Neural cell (in vitro differentiated cells): ENCODE results near the gene DNASE1L2. TPM values are rescaled to one million over a fixed set of nuclear protein-coding genes. Genes with fewer than 3 reads are reported as not detected.

Source experiments
- H2AFZ ChIP-seq: fragments of 200-600, 300-800 bp; sonication (generic), shearing (Covaris generic); 2 replicates; pipeline ENCODE4 v1.6.0; 2014; ENCODE audit warnings: low read depth, mild to moderate bottlenecking, antibody characterized with exemption, low read length, moderate library complexity
- H3F3A ChIP-seq: fragments of 200-600 bp; shearing (Covaris generic); 2 replicates; pipeline ENCODE4 v1.6.1; 2016; ENCODE audit warnings: mild to moderate bottlenecking, moderate library complexity, mixed read lengths, antibody characterized with exemption, low read length; ENCODE audit not compliant: insufficient read depth, poor library complexity, severe bottlenecking
- H3K27ac ChIP-seq: fragments of 200-600, 300-800 bp; sonication (generic), shearing (Covaris generic); 2 replicates; pipeline ENCODE4 v1.5.1; 2014; ENCODE audit warnings: mild to moderate bottlenecking, low read length, moderate library complexity
- H3K27me3 ChIP-seq: fragments of 300-800, 200-600 bp; sonication (generic), shearing (Covaris generic); 2 replicates; pipeline ENCODE4 v1.6.0; 2014; ENCODE audit warnings: mild to moderate bottlenecking, low read depth, low read length, moderate library complexity; ENCODE audit not compliant: insufficient read depth
- H3K36me3 ChIP-seq: fragments of 300-800, 200-600 bp; sonication (generic), shearing (Covaris generic); 2 replicates; pipeline ENCODE4 v1.5.1; 2014; ENCODE audit warnings: mild to moderate bottlenecking, antibody characterized with exemption, low read length, moderate library complexity; ENCODE audit not compliant: insufficient read depth
- H3K4me2 ChIP-seq: fragments of 300-800, 200-600 bp; sonication (generic), shearing (Covaris generic); 2 replicates; pipeline ENCODE4 v1.6.0; 2014; ENCODE audit warnings: mild to moderate bottlenecking, low read length
- H3K4me3 ChIP-seq: fragments of 300-800, 200-600 bp; sonication (generic), shearing (Covaris generic); 2 replicates; pipeline ENCODE4 v1.5.1; 2014; ENCODE audit warnings: mild to moderate bottlenecking, low read length, moderate library complexity
- H3K79me2 ChIP-seq: fragments of 200-600 bp; shearing (Covaris generic); replicated peaks from 2 replicates; pipeline ENCODE4 v1.6.0; 2014; ENCODE audit warnings: mild to moderate bottlenecking, low read length, moderate library complexity; ENCODE audit not compliant: insufficient read depth
- H3K9ac ChIP-seq: fragments of 300-800, 200-600 bp; sonication (generic), shearing (Covaris generic); 2 replicates; pipeline ENCODE4 v1.6.1; 2016; ENCODE audit warnings: mild to moderate bottlenecking, low read length, mixed read lengths
- H3K9me2 ChIP-seq: fragments of 200-600 bp; shearing (Covaris generic); 2 replicates; pipeline ENCODE4 v1.6.1; 2016; ENCODE audit warnings: mild to moderate bottlenecking, low read length, mixed read lengths; ENCODE audit not compliant: insufficient read depth
- H3K9me3 ChIP-seq: fragments of 200-600, 300-800 bp; sonication (generic), shearing (Covaris generic); 2 replicates; pipeline ENCODE4 v1.6.1; 2016; ENCODE audit warnings: mild to moderate bottlenecking, mixed run types, low read length, moderate library complexity, mixed read lengths
- H4K20me1 ChIP-seq: fragments of 200-600 bp; shearing (Covaris generic); 2 replicates; pipeline ENCODE4 v1.6.1; 2016; ENCODE audit warnings: mild to moderate bottlenecking, mixed run types; ENCODE audit not compliant: insufficient read depth
- EP300 ChIP-seq: fragments of 450-650 bp; conservative IDR thresholded peaks from 2 replicates; pipeline ENCODE4 v1.6.1; 2014; ENCODE audit warnings: antibody characterized with exemption, mild to moderate bottlenecking, moderate library complexity; ENCODE audit not compliant: poor library complexity, severe bottlenecking
- EZH2 ChIP-seq: fragments of 200-600, 300-800 bp; shearing (Covaris generic), sonication (generic); IDR thresholded peaks from 2 replicates; pipeline ENCODE4 v1.6.1; 2014; ENCODE audit warnings: antibody characterized with exemption, low read length, borderline replicate concordance, mild to moderate bottlenecking; ENCODE audit not compliant: insufficient read depth, poor library complexity, severe bottlenecking
- MXI1 ChIP-seq: fragments of 450-650 bp; conservative IDR thresholded peaks from 2 replicates; pipeline ENCODE4 v1.6.1; 2014; ENCODE audit warnings: antibody characterized with exemption, mild to moderate bottlenecking; ENCODE audit not compliant: poor library complexity, severe bottlenecking
- POLR2AphosphoS5 ChIP-seq: IDR thresholded peaks from 2 replicates; pipeline ENCODE4 v1.6.1; 2012
- RAD21 ChIP-seq: fragments of 450-650 bp; conservative IDR thresholded peaks from 2 replicates; pipeline ENCODE4 v1.6.1; 2014; ENCODE audit warnings: antibody characterized with exemption, mild to moderate bottlenecking, moderate library complexity
- SMC3 ChIP-seq: fragments of 450-650 bp; conservative IDR thresholded peaks from 2 replicates; pipeline ENCODE4 v1.6.1; 2014; ENCODE audit warnings: antibody characterized with exemption, mild to moderate bottlenecking, moderate library complexity; ENCODE audit not compliant: poor library complexity
- TAF1 ChIP-seq: IDR thresholded peaks from 2 replicates; pipeline ENCODE4 v1.6.1; 2012; ENCODE audit warnings: low read depth
- polyA plus RNA-seq: library from polyadenylated mRNA; depleted of rRNA; stranded (reverse); fragments of >200 nt; gene quantifications from 2 replicates; pipeline ENCODE4 v1.2.3, GENCODE V29; 2014
- TF ChIP-seq, protein P1 (sequence below): IDR thresholded peaks from 2 replicates; pipeline ENCODE4 v1.6.1; 2012; ENCODE audit warnings: borderline replicate concordance
- TF ChIP-seq, protein P2 (sequence below): fragments of 450-650 bp; IDR thresholded peaks from 2 replicates; pipeline ENCODE4 v1.5.1; 2014; ENCODE audit warnings: antibody characterized with exemption, mild to moderate bottlenecking, moderate library complexity; ENCODE audit not compliant: poor library complexity, severe bottlenecking

The DNASE1L2 gene
- polyA plus RNA-seq, 1 donor from 2014 or later = 10.2 TPM

- Histone ChIP-seq H3K27ac (no peak overlapping the region), H3F3A (no peaks in the 10 kb centered on the region), H3K4me3 (no peak overlapping the region), H3K9me2 (no peaks in the 10 kb centered on the region), H3K27me3 (peaks cover 15% of the 10 kb centered on the region), H2AFZ (no peak overlapping the region), H3K9me3 (no peaks in the 10 kb centered on the region), H3K36me3 (no peaks in the 10 kb centered on the region), H4K20me1 (no peaks in the 10 kb centered on the region), H3K79me2 (no peaks in the 10 kb centered on the region), H3K4me2 (no peak overlapping the region), H3K9ac (no peak overlapping the region)
- no peak for TF ChIP-seq TAF1
- no peak for TF ChIP-seq EZH2
- TF ChIP-seq, protein P1, sequence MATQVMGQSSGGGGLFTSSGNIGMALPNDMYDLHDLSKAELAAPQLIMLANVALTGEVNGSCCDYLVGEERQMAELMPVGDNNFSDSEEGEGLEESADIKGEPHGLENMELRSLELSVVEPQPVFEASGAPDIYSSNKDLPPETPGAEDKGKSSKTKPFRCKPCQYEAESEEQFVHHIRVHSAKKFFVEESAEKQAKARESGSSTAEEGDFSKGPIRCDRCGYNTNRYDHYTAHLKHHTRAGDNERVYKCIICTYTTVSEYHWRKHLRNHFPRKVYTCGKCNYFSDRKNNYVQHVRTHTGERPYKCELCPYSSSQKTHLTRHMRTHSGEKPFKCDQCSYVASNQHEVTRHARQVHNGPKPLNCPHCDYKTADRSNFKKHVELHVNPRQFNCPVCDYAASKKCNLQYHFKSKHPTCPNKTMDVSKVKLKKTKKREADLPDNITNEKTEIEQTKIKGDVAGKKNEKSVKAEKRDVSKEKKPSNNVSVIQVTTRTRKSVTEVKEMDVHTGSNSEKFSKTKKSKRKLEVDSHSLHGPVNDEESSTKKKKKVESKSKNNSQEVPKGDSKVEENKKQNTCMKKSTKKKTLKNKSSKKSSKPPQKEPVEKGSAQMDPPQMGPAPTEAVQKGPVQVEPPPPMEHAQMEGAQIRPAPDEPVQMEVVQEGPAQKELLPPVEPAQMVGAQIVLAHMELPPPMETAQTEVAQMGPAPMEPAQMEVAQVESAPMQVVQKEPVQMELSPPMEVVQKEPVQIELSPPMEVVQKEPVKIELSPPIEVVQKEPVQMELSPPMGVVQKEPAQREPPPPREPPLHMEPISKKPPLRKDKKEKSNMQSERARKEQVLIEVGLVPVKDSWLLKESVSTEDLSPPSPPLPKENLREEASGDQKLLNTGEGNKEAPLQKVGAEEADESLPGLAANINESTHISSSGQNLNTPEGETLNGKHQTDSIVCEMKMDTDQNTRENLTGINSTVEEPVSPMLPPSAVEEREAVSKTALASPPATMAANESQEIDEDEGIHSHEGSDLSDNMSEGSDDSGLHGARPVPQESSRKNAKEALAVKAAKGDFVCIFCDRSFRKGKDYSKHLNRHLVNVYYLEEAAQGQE = no peak
- no peak for TF ChIP-seq RAD21
- no peak for TF ChIP-seq MXI1
- TF ChIP-seq, protein P2, sequence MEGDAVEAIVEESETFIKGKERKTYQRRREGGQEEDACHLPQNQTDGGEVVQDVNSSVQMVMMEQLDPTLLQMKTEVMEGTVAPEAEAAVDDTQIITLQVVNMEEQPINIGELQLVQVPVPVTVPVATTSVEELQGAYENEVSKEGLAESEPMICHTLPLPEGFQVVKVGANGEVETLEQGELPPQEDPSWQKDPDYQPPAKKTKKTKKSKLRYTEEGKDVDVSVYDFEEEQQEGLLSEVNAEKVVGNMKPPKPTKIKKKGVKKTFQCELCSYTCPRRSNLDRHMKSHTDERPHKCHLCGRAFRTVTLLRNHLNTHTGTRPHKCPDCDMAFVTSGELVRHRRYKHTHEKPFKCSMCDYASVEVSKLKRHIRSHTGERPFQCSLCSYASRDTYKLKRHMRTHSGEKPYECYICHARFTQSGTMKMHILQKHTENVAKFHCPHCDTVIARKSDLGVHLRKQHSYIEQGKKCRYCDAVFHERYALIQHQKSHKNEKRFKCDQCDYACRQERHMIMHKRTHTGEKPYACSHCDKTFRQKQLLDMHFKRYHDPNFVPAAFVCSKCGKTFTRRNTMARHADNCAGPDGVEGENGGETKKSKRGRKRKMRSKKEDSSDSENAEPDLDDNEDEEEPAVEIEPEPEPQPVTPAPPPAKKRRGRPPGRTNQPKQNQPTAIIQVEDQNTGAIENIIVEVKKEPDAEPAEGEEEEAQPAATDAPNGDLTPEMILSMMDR = no peak
- TF ChIP-seq EP300 = no peak
- TF ChIP-seq SMC3 = no peak
- TF ChIP-seq POLR2AphosphoS5 = no peak
Measured at GRCh38 chr16:2234813-2235170, 1.5 kb upstream of the DNASE1L2 start.

DNA sequence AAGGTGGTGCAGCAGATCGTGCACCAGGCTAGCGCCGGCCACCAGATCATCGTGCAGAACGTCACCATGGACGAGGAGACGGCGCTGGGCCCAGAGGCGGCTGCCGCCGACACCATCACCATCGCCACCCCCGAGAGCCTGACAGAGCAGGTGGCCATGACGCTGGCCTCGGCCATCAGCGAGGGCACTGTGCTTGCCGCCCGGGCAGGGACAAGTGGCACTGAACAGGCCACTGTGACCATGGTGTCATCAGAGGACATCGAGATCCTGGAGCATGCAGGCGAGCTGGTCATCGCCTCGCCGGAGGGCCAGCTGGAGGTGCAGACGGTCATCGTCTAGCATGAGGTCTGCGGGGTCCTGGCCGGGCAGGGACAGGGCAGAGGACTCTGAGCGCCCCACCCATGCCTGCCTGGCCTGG is 1.0 kb upstream of the DNASE1L2 start:
- Histone ChIP-seq H4K20me1 (no peaks in the 10 kb centered on the region), H3K27ac (no peak overlapping the region), H3K4me2 (no peak overlapping the region), H3F3A (no peaks in the 10 kb centered on the region), H3K36me3 (no peaks in the 10 kb centered on the region), H3K4me3 (no peak overlapping the region), H3K79me2 (no peaks in the 10 kb centered on the region), H3K9me2 (no peaks in the 10 kb centered on the region), H3K9ac (no peak overlapping the region), H2AFZ (no peak overlapping the region), H3K9me3 (no peaks in the 10 kb centered on the region), H3K27me3 (peaks cover 15% of the 10 kb centered on the region)
- TF ChIP-seq, protein P1 = no peak
- TF ChIP-seq, protein P2 = no peak
- TF ChIP-seq RAD21 (no peak), TAF1 (no peak), MXI1 (no peak), EZH2 (no peak), SMC3 (no peak), EP300 (no peak), POLR2AphosphoS5 (no peak)
